GM21786 (cell line): ENCODE results near the gene MYH1.

Experiments used
- ATAC-seq: cut with Tn5 transposase; IDR thresholded peaks from one replicate; pipeline ENCODE4 v1.9.1; 2021; ENCODE audit not compliant: unreplicated experiment

The MYH1 gene

DNA sequence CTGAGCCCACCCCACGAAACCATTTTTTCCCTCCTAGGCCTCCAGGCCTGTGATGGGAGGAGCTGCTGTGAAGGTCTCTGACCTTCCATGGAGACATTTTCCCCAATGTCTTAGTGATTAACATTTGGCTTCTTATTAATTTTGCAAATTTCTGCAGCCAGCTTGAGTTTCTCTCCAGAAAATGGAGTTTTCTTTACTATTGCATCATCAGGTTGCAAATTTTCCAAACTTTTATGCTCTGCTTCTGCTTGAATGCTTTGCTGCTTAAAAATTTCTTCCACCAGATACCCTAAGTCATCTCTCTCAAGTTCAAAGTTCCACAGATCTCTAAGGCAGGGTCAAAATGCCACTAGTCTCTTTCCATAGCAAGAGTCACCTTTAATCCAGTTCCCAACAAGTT, 36.1 kb downstream of the MYH1 start:
- no peak for ATAC-seq

DNA sequence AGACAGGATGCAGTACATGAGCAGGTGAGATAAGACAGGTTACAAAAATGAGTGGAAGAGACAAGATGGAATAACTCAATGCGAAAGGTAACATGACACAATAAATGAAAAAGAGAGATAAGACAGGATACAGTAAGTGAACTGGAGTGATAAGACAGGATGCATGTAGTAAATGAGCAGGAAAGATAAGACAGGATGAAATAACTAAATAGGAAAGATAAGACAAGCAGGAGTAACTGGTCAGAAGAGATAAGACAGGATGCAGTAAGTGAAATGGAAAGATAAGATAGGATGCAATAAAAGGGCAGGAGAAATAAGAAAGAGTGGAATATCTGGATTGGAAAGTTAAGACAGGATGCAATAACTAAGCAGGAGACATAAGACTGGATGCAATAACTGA, 40.6 kb downstream of the MYH1 start:
- ATAC-seq: no peak

DNA sequence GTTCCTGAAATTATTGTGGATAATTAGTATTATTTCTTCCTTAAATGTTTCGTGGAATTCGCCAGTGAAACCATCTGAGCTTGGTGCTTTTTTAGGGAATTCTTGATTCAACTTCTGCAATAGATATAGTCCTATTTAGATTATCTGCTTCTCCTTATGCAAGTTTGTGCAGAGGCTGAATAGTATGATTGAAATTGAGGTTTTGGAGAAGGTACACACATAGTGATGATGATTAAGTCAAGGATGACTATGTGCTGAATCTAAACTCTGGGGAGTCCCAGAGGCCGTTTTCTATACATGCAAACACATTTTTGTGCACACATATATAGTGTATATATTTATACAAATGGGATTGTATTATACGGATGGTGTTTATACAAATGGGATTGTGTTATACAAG, 43.8 kb downstream of the MYH1 start:
- ATAC-seq: no peak

DNA sequence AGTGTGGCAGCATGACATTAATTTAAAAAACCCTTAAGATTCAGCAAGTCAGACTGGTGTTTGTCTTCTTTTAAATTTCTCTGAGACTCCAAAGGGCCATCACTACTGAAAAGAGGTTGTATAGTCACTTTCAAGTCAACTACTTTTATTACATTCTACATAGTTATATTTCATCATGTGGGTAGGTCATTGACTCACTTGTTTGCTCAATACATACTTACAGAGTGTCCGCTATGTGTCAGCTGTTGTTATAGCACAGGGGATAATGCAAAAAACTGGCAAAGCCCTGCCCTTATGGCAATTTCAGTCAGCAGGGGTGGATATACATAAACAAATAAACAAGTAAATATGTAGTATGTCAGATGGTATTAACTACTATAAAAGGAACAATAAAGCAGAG, 46.5 kb downstream of the MYH1 start:
- ATAC-seq: no peak

DNA sequence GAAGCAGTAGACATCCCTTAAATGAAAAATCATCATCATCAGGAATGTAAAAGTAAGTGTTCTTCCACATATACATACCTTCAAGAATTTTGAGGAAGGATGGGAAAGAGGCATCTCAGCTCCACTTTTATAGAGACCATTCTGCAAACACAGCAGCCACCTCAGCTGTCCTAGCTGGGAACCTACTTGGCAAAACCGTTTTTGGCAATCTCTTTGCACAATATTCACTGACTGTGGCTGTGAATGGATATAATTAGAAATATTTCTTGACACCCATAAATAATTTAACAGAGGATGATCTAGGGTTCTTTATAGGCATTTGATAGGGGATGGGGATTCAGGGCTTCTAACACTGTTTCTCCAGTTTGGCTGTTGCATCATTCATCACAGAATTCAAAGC, 48.9 kb downstream of the MYH1 start, which contains the start of gene MYH4:
Gene MYH4, minus strand, starts transcription at position 101 of the 400 bp plus-strand sequence. CDS start 2,814 bp downstream, outside the sequence.
- no peak for ATAC-seq

DNA sequence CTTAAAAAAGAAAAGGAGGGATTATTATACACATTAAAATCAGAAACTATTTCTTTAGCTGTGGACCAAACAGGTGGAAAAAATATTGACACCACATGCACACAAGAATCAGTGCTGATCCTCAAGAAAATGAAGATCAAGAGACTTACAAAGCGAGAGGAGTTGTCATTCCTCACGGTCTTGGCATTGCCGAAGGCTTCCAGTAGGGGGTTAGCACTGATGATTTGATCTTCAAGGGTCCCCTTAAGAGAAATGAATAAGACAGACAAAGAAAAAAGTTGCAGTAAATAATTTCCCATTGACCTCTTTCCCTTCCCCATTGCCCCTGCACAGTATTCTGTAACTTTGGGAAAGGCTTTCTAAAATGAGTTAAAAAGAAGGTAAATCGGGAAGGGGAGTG, 54.9 kb downstream of the MYH1 start:
- ATAC-seq: no peak

DNA sequence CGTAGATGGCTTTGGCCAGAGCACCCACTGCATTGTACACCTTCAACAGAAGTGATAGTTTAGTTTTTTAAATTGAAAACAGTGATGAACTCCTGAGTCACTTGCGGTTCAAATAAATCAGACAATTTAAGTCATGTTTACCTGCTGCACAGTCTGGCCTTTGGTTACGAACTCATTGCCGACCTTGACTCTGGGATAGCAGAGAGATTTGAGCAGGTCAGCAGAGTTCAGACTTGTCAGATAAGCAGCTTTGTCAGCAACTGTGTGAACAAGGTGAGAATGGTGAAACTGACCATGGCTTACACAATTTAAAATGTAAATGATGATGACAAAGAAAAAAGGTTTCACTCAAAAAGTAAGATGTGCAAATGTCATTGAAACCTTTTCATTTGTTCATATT, 58.3 kb downstream of the MYH1 start:
- ATAC-seq: no peak

DNA sequence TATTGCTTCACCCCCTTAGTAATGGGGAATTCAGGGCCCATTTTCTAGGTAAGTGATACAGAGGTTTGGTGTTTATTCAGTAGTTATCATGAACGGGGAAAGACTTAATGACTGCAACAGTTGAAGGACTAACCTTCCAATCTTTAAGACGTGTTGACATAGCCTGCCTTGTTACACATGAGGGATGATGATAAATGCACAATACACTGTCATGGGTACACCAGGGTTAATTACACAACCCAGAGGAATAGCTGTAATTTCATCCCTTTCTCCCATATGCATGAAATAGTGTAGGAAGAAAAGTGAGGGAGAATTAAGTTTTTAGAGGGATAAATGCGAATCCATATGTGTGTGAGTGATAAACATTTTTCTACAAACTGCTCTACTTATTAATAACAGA, 59.6 kb downstream of the MYH1 start:
- no peak for ATAC-seq

DNA sequence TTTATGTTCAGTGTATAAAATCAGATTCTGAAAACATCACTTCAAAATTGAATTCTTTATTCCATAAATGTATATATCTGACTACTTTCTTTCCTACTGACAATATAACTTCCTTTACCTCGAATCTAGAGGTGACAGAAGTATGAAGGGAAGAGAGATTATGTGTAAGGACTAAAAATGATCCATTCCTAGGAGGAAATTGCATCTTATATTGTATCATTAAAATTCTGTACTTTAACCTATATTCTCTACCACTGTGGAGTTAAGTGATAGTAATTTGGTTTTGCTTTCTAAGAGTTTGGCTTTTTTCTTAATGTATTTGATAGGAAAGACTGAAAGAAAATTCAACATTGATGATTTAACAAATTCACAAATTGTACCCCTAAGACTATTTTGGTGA, 60.4 kb downstream of the MYH1 start:
- no peak for ATAC-seq

DNA sequence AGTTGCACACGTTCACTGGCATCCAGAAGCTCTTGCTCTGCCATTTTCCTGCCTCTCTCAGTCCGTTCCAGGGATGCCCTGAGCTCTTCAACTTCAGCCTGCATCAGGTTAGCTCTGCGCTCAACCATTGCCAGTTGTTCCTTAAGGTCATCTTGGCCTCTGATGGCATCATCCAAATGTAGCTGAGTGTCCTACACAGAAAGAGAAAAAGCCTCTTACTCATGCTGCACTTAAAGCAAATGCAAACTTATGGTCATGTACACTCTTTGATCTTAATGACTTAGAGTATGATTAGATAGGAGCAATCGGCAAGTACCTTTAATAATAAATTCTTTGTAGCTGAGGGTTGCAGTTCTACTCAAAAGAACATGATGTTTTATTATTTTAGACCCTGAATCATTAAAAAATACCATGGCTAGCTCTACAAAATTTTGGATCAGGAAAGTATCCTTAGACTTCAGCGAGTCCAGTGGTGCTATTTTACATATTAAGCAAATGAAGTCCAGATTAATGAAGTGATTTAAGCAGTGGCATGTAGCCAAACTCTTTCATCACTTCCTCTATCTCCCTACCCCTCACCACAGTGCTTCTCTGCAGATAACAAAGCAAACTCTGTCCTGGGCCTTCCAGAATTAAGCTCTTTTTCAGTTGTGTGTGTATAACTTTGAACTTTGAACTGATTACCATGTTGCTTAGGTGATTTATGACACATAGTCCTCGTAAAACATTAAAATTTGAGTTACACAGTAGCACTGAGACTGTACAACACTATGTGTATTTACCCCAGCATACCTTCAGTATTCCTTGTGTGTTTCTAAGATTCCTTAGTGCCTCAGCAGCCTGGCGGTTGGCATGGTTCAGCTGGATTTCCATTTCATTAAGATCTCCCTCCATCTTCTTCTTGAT, 71.1 kb downstream of the MYH1 start:
- no peak for ATAC-seq
